GM19025 (cell line): ENCODE results near the gene EHD2.
"Not testable (repeated sequence)": the region's sequence is repeated elsewhere in the genome, so short reads cannot be mapped to it uniquely, and the experiment has no call there.

Experiments
- ATAC-seq: cut with Tn5 transposase; IDR thresholded peaks from one replicate; pipeline ENCODE4 v1.9.1; 2021; ENCODE audit warnings: mild to moderate bottlenecking, low read depth, moderate library complexity; ENCODE audit not compliant: unreplicated experiment

EHD2 gene

GRCh38 chr19:47765523-47766358, 52.5 kb downstream of the EHD2 start:
- no peak for ATAC-seq

GRCh38 chr19:47766359-47766620, 53.1 kb downstream of the EHD2 start:
- no peak for ATAC-seq

GRCh38 chr19:47766670-47767069, 53.4 kb downstream of the EHD2 start:
- ATAC-seq: no peak

- no peak for ATAC-seq
These were observed 54.1 kb downstream of the EHD2 start for GRCh38 chr19:47767349-47767748.

GRCh38 chr19:47768604-47769003, 55.4 kb downstream of the EHD2 start:
- no peak for ATAC-seq

GRCh38 chr19:47769534-47769933, 56.3 kb downstream of the EHD2 start:
- no peak for ATAC-seq

GRCh38 chr19:47771291-47771690, 58.1 kb downstream of the EHD2 start:
- not testable (repeated sequence) for ATAC-seq

- ATAC-seq: no peak
These were observed 63.3 kb downstream of the EHD2 start for GRCh38 chr19:47776568-47776967.

- ATAC-seq: not testable (repeated sequence)
These were observed 64.2 kb downstream of the EHD2 start for GRCh38 chr19:47777245-47778048.

- peak; percentile 77 for ATAC-seq
These were observed 65.1 kb downstream of the EHD2 start, which contains the start of gene SELENOW for GRCh38 chr19:47778049-47778953. Gene SELENOW, plus strand, starts transcription at chr19:47778703. Its CDS starts 83 bp downstream, at chr19:47778786.

GRCh38 chr19:47778954-47779351, 65.7 kb downstream of the EHD2 start:
- no peak for ATAC-seq

GRCh38 chr19:47779524-47780214, 66.4 kb downstream of the EHD2 start:
- no peak for ATAC-seq

GRCh38 chr19:47780215-47780551, 67.0 kb downstream of the EHD2 start:
- no peak for ATAC-seq

- ATAC-seq: no peak
These were observed 68.5 kb downstream of the EHD2 start for GRCh38 chr19:47781590-47782262.

GRCh38 chr19:47786566-47786965, 73.3 kb downstream of the EHD2 start:
- no peak for ATAC-seq

- not testable (repeated sequence) for ATAC-seq
These were observed 74.1 kb downstream of the EHD2 start for GRCh38 chr19:47787307-47787706.

GRCh38 chr19:47789811-47790210, 76.6 kb downstream of the EHD2 start:
- not testable (repeated sequence) for ATAC-seq

GRCh38 chr19:47790398-47790814, 77.2 kb downstream of the EHD2 start:
- ATAC-seq: no peak

GRCh38 chr19:47792616-47793015, 79.4 kb downstream of the EHD2 start:
- ATAC-seq: no peak
